ENCODE data around the gene CRKL. TPM values are rescaled to one million over a fixed set of nuclear protein-coding genes. Genes with fewer than 3 reads are reported as not detected.
A peak's percentile ranks its signal among the peaks of the same experiment; 100 is the strongest.

Gene CRKL
- total RNA-seq, 1 donor from 2014 or later, result 102 TPM

GRCh38 chr22:20952544-20953341, 35.5 kb downstream of the CRKL start:
- TF ChIP-seq, protein P1, sequence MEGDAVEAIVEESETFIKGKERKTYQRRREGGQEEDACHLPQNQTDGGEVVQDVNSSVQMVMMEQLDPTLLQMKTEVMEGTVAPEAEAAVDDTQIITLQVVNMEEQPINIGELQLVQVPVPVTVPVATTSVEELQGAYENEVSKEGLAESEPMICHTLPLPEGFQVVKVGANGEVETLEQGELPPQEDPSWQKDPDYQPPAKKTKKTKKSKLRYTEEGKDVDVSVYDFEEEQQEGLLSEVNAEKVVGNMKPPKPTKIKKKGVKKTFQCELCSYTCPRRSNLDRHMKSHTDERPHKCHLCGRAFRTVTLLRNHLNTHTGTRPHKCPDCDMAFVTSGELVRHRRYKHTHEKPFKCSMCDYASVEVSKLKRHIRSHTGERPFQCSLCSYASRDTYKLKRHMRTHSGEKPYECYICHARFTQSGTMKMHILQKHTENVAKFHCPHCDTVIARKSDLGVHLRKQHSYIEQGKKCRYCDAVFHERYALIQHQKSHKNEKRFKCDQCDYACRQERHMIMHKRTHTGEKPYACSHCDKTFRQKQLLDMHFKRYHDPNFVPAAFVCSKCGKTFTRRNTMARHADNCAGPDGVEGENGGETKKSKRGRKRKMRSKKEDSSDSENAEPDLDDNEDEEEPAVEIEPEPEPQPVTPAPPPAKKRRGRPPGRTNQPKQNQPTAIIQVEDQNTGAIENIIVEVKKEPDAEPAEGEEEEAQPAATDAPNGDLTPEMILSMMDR (conservative IDR thresholded peaks at IDR 0.05), result no peak
- Mint-ChIP-seq H3K27me3 (ENCODE audit: low read depth) (peaks cover 17% of the 10 kb centered on the region), H3K9me3 (no peaks in the 10 kb centered on the region), H3K4me1 (peaks cover 6% of the 10 kb centered on the region), H3K4me3 (no peak overlapping the region), H3K36me3 (ENCODE audit: low read depth) (peaks cover 11% of the 10 kb centered on the region), H3K27ac (ENCODE audit: unreplicated experiment) (no peak overlapping the region)
- DNase-seq (ENCODE audit: low read depth, low spot score), result no peak

DNA sequence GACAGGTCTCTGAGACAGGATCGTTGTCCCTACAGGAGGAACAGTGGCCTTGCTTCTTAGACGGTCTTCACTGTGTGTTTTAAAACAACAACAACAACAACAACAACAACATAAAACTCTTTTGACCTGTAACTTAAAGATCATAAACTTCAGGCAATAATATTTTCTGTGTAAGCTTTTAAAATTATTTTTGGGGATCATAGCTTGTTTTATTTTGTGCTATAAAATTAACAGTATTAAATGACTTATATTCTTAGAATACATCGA, 36.1 kb downstream of the CRKL start:
- H3K4me3 Mint-ChIP-seq, result no peak overlapping the region
- no peak overlapping the region for H3K27ac Mint-ChIP-seq (ENCODE audit: unreplicated experiment)
- H3K36me3 Mint-ChIP-seq (ENCODE audit: low read depth), result peaks cover 11% of the 10 kb centered on the region
- peaks cover 6% of the 10 kb centered on the region for H3K4me1 Mint-ChIP-seq
- peaks cover 22% of the 10 kb centered on the region for H3K27me3 Mint-ChIP-seq (ENCODE audit: low read depth)
- TF ChIP-seq, protein P1 (conservative IDR thresholded peaks at IDR 0.05), result no peak
- H3K9me3 Mint-ChIP-seq, result no peaks in the 10 kb centered on the region
- DNase-seq (ENCODE audit: low read depth, low spot score), result no peak

DNA sequence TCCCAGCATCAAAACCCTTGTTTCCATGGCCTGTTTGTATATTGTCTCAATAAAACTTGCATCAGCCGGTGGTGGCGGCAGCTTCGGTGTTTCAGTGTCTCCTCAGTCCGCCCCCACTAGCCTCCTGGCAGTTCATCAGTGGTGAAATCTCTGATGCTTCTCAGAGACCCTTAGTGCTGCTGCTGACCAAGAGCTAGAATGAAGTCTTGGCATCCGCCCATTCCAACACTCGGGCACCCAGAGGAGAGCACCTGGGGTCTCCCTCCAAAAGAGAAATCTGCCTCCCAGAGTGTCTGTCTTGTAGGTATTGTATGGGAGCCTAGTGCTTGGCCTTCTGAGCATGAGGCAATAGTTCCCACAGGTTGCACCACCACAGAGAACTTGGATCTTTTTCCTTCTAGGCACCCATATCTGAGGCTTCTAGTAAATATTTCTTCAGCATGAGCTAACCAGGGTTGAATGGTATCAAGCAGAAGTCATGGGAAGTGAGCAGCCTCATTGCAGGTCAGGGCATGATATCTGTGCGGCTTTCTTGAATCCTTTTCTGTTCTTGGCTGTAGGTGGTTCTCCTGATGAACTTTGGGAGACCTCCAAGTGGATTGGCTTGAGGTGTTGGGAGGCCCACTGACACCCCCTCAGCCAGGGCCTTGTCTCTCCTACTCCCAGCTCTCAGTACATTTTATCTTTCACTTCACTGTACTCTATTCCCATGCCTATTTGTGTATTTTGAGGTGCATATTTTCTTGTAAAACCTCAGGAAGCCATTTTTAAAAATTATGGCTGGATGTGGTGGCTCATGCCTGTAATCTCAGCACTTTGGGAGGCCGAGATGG, 36.7 kb downstream of the CRKL start:
- Mint-ChIP-seq H3K27ac (ENCODE audit: unreplicated experiment) (no peak overlapping the region), H3K27me3 (ENCODE audit: low read depth) (peaks cover 27% of the 10 kb centered on the region), H3K9me3 (no peaks in the 10 kb centered on the region), H3K4me3 (no peak overlapping the region), H3K4me1 (peaks cover 6% of the 10 kb centered on the region), H3K36me3 (ENCODE audit: low read depth) (peaks cover 11% of the 10 kb centered on the region)
- DNase-seq (ENCODE audit: low read depth, low spot score), result no peak
- TF ChIP-seq, protein P1 (conservative IDR thresholded peaks at IDR 0.05), result no peak

- TF ChIP-seq, protein P1 (conservative IDR thresholded peaks at IDR 0.05), result no peak
- Mint-ChIP-seq H3K36me3 (ENCODE audit: low read depth) (peaks cover 6% of the 10 kb centered on the region), H3K27me3 (ENCODE audit: low read depth) (peaks cover 34% of the 10 kb centered on the region), H3K4me3 (peak overlapping the region; percentile 44), H3K9me3 (no peaks in the 10 kb centered on the region), H3K4me1 (peaks cover 6% of the 10 kb centered on the region), H3K27ac (ENCODE audit: unreplicated experiment) (no peak overlapping the region)
- DNase-seq (ENCODE audit: low read depth, low spot score), result no peak
These were observed 38.3 kb downstream of the CRKL start for GRCh38 chr22:20955548-20955947.

DNA sequence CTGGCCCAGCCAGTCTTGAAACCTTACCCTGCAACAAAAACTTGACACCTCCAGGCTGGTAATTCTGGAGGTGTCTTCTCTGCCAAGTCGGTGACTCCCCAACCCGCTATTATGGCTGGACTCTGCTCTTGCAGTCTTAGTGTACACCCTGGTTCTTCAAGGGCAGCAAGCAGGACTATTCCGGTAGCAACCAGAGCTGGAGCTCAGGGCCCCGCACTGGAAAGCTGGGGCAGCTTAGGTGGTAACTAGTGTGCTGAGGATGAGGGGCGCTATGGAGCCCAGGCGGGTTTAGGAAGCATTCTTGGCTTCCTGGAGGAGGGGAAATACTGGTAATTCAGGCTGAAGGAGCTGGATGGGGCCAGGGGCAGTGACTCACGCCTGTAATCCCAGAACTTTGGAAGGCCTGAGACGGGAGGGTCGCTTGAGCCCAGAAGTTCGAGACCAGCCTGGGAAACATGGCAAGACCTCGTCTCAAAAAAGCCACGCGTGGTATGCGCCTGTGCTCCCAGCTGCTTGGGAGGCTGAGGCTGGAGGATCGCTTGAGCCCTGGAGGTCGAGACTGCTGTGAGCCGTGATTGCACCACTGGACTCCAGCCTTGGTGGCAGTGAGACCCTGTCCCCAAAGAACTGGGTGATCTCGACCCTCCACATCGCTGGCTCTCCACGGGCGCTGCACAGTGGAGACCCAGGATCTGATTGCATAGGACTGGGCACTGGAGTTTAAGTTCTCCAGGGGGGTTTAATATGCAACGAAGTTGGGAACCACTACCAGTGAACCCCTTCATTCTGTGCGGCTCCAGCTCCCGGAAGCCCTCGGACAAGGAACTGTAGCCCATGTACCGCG, 39.3 kb downstream of the CRKL start:
- H3K4me1 Mint-ChIP-seq, result peaks cover 6% of the 10 kb centered on the region
- no peak for DNase-seq (ENCODE audit: low read depth, low spot score)
- H3K4me3 Mint-ChIP-seq, result peak overlapping the region; percentile 81
- TF ChIP-seq, protein P1 (conservative IDR thresholded peaks at IDR 0.05), result no peak
- H3K27me3 Mint-ChIP-seq (ENCODE audit: low read depth), result peaks cover 36% of the 10 kb centered on the region
- H3K36me3 Mint-ChIP-seq (ENCODE audit: low read depth), result peaks cover 6% of the 10 kb centered on the region
- no peak overlapping the region for H3K27ac Mint-ChIP-seq (ENCODE audit: unreplicated experiment)
- H3K9me3 Mint-ChIP-seq, result no peaks in the 10 kb centered on the region
